Measurements from ENCODE around the gene TMEFF2.

TMEFF2 gene

GRCh38 chr2:192051533-192051932, 143.2 kb downstream of the TMEFF2 start:
- H3K4me3 Mint-ChIP-seq, result no peak overlapping the region
- no peak overlapping the region for H3K27ac Mint-ChIP-seq
- no peaks in the 10 kb centered on the region for H3K9me3 Mint-ChIP-seq
- intact Hi-C loops (cut with micrococcal nuclease), result no loop called here
- no peaks in the 10 kb centered on the region for H3K36me3 Mint-ChIP-seq (ENCODE audit: low read depth)
- H3K27me3 Mint-ChIP-seq, result no peaks in the 10 kb centered on the region
- peaks cover 6% of the 10 kb centered on the region for H3K4me1 Mint-ChIP-seq (ENCODE audit: low read depth)

GRCh38 chr2:192049362-192049761, 145.4 kb downstream of the TMEFF2 start:
- Mint-ChIP-seq H3K9me3 (no peaks in the 10 kb centered on the region), H3K4me1 (ENCODE audit: low read depth) (no peaks in the 10 kb centered on the region), H3K27ac (no peak overlapping the region), H3K4me3 (no peak overlapping the region), H3K36me3 (ENCODE audit: low read depth) (no peaks in the 10 kb centered on the region), H3K27me3 (no peaks in the 10 kb centered on the region)
- intact Hi-C loops (cut with micrococcal nuclease), result no loop called here

- Mint-ChIP-seq H3K9me3 (no peaks in the 10 kb centered on the region), H3K36me3 (ENCODE audit: low read depth) (no peaks in the 10 kb centered on the region), H3K27ac (no peak overlapping the region), H3K27me3 (no peaks in the 10 kb centered on the region), H3K4me1 (ENCODE audit: low read depth) (no peaks in the 10 kb centered on the region), H3K4me3 (no peak overlapping the region)
- intact Hi-C loops (cut with micrococcal nuclease), result no loop called here
These were observed 147.2 kb downstream of the TMEFF2 start for GRCh38 chr2:192047315-192048107.

- Mint-ChIP-seq H3K27me3 (no peaks in the 10 kb centered on the region), H3K4me1 (ENCODE audit: low read depth) (no peaks in the 10 kb centered on the region), H3K4me3 (no peak overlapping the region), H3K9me3 (no peaks in the 10 kb centered on the region), H3K36me3 (ENCODE audit: low read depth) (no peaks in the 10 kb centered on the region), H3K27ac (no peak overlapping the region)
- intact Hi-C loops (cut with micrococcal nuclease), result no loop called here
These were observed 150.2 kb downstream of the TMEFF2 start for GRCh38 chr2:192044496-192044895.

GRCh38 chr2:192043216-192043870, 151.4 kb downstream of the TMEFF2 start:
- intact Hi-C loops (cut with micrococcal nuclease), result no loop called here
- no peak overlapping the region for H3K4me3 Mint-ChIP-seq
- H3K27ac Mint-ChIP-seq, result no peak overlapping the region

GRCh38 chr2:192042126-192042525, 152.6 kb downstream of the TMEFF2 start:
- Mint-ChIP-seq H3K4me3 (no peak overlapping the region), H3K27me3 (no peaks in the 10 kb centered on the region), H3K9me3 (no peaks in the 10 kb centered on the region), H3K4me1 (ENCODE audit: low read depth) (no peaks in the 10 kb centered on the region), H3K36me3 (ENCODE audit: low read depth) (no peaks in the 10 kb centered on the region), H3K27ac (no peak overlapping the region)
- intact Hi-C loops (cut with micrococcal nuclease), result no loop called here

More at GRCh38 chr2:192043216-192043870, 151.4 kb downstream of the TMEFF2 start:
- Mint-ChIP-seq H3K9me3 (no peaks in the 10 kb centered on the region), H3K4me1 (ENCODE audit: low read depth) (no peaks in the 10 kb centered on the region), H3K27me3 (no peaks in the 10 kb centered on the region), H3K36me3 (ENCODE audit: low read depth) (no peaks in the 10 kb centered on the region)

- Mint-ChIP-seq H3K36me3 (ENCODE audit: low read depth) (no peaks in the 10 kb centered on the region), H3K27me3 (no peaks in the 10 kb centered on the region), H3K9me3 (no peaks in the 10 kb centered on the region), H3K4me3 (no peak overlapping the region), H3K27ac (no peak overlapping the region), H3K4me1 (ENCODE audit: low read depth) (no peaks in the 10 kb centered on the region)
- intact Hi-C loops (cut with micrococcal nuclease), result no loop called here
These were observed 156.6 kb downstream of the TMEFF2 start for GRCh38 chr2:192038110-192038509.

GRCh38 chr2:192035731-192036442, 158.8 kb downstream of the TMEFF2 start:
- H3K4me1 Mint-ChIP-seq (ENCODE audit: low read depth), result no peaks in the 10 kb centered on the region
- no peaks in the 10 kb centered on the region for H3K27me3 Mint-ChIP-seq
- H3K27ac Mint-ChIP-seq, result no peak overlapping the region
- H3K36me3 Mint-ChIP-seq (ENCODE audit: low read depth), result no peaks in the 10 kb centered on the region
- intact Hi-C loops (cut with micrococcal nuclease), result no loop called here
- H3K4me3 Mint-ChIP-seq, result no peak overlapping the region
- no peaks in the 10 kb centered on the region for H3K9me3 Mint-ChIP-seq

GRCh38 chr2:192030856-192031255, 163.9 kb downstream of the TMEFF2 start:
- Mint-ChIP-seq H3K36me3 (ENCODE audit: low read depth) (no peaks in the 10 kb centered on the region), H3K9me3 (no peaks in the 10 kb centered on the region), H3K27ac (no peak overlapping the region), H3K4me1 (ENCODE audit: low read depth) (no peaks in the 10 kb centered on the region), H3K27me3 (no peaks in the 10 kb centered on the region), H3K4me3 (no peak overlapping the region)
- intact Hi-C loops (cut with micrococcal nuclease), result no loop called here

- H3K27me3 Mint-ChIP-seq, result no peaks in the 10 kb centered on the region
- H3K4me3 Mint-ChIP-seq, result no peak overlapping the region
- H3K4me1 Mint-ChIP-seq (ENCODE audit: low read depth), result no peaks in the 10 kb centered on the region
- H3K27ac Mint-ChIP-seq, result no peak overlapping the region
- no peaks in the 10 kb centered on the region for H3K9me3 Mint-ChIP-seq
- intact Hi-C loops (cut with micrococcal nuclease), result no loop called here
- no peaks in the 10 kb centered on the region for H3K36me3 Mint-ChIP-seq (ENCODE audit: low read depth)
These were observed 164.4 kb downstream of the TMEFF2 start for GRCh38 chr2:192030289-192030688.

- H3K27me3 Mint-ChIP-seq, result no peaks in the 10 kb centered on the region
- intact Hi-C loops (cut with micrococcal nuclease), result no loop called here
- no peaks in the 10 kb centered on the region for H3K36me3 Mint-ChIP-seq (ENCODE audit: low read depth)
- no peak overlapping the region for H3K27ac Mint-ChIP-seq
- no peak overlapping the region for H3K4me3 Mint-ChIP-seq
- no peaks in the 10 kb centered on the region for H3K9me3 Mint-ChIP-seq
- H3K4me1 Mint-ChIP-seq (ENCODE audit: low read depth), result no peaks in the 10 kb centered on the region
These were observed 165.6 kb downstream of the TMEFF2 start for GRCh38 chr2:192029089-192029488.

- intact Hi-C loops (cut with micrococcal nuclease), result no loop called here
- Mint-ChIP-seq H3K36me3 (ENCODE audit: low read depth) (no peaks in the 10 kb centered on the region), H3K27me3 (no peaks in the 10 kb centered on the region), H3K27ac (no peak overlapping the region), H3K4me3 (no peak overlapping the region), H3K9me3 (no peaks in the 10 kb centered on the region), H3K4me1 (ENCODE audit: low read depth) (no peaks in the 10 kb centered on the region)
These were observed 168.0 kb downstream of the TMEFF2 start for GRCh38 chr2:192026825-192027120.

- intact Hi-C loops (cut with micrococcal nuclease), result no loop called here
These were observed 168.5 kb downstream of the TMEFF2 start for GRCh38 chr2:192026059-192026824.

GRCh38 chr2:192025637-192026036, 169.1 kb downstream of the TMEFF2 start:
- no peaks in the 10 kb centered on the region for H3K9me3 Mint-ChIP-seq
- H3K27me3 Mint-ChIP-seq, result no peaks in the 10 kb centered on the region
- H3K4me3 Mint-ChIP-seq, result no peak overlapping the region

More at GRCh38 chr2:192026059-192026824, 168.5 kb downstream of the TMEFF2 start:
- Mint-ChIP-seq H3K36me3 (ENCODE audit: low read depth) (no peaks in the 10 kb centered on the region), H3K27ac (no peak overlapping the region), H3K4me1 (ENCODE audit: low read depth) (no peaks in the 10 kb centered on the region), H3K9me3 (no peaks in the 10 kb centered on the region), H3K4me3 (no peak overlapping the region), H3K27me3 (no peaks in the 10 kb centered on the region)

More at GRCh38 chr2:192025637-192026036, 169.1 kb downstream of the TMEFF2 start:
- intact Hi-C loops (cut with micrococcal nuclease), result no loop called here
- Mint-ChIP-seq H3K4me1 (ENCODE audit: low read depth) (no peaks in the 10 kb centered on the region), H3K27ac (no peak overlapping the region), H3K36me3 (ENCODE audit: low read depth) (no peaks in the 10 kb centered on the region)

Data from dendritic cell treated with granulocyte-macrophage colony-stimulating factor and Interleukin-4, amounts not matched to agents 40 ng/mL and 50 ng/mL, for 4 days (primary cell).